Measurements from ENCODE around the gene RFX8.

DNA sequence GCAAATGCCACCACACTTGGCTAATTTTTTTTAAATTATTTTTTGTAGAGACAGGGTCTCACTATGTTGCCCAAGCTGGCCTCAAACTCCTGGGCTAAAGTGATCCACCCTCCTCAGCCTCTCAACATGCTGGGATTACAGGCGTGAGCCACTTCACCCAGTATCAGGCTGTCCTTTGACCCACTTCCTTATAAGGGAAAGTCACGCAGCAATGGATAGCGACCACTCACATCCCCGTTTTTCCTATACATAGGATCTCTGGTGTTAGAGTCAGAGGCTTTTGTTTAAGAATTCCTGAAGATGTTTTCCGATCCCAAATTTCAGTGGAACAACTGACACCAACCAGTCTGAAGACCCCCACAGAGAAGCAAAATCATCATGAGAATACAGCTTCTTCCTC lies 41.4 kb upstream of the RFX8 start:
- TF ChIP-seq, protein P1, sequence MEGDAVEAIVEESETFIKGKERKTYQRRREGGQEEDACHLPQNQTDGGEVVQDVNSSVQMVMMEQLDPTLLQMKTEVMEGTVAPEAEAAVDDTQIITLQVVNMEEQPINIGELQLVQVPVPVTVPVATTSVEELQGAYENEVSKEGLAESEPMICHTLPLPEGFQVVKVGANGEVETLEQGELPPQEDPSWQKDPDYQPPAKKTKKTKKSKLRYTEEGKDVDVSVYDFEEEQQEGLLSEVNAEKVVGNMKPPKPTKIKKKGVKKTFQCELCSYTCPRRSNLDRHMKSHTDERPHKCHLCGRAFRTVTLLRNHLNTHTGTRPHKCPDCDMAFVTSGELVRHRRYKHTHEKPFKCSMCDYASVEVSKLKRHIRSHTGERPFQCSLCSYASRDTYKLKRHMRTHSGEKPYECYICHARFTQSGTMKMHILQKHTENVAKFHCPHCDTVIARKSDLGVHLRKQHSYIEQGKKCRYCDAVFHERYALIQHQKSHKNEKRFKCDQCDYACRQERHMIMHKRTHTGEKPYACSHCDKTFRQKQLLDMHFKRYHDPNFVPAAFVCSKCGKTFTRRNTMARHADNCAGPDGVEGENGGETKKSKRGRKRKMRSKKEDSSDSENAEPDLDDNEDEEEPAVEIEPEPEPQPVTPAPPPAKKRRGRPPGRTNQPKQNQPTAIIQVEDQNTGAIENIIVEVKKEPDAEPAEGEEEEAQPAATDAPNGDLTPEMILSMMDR (IDR thresholded peaks at IDR 0.05): no peak
- TF ChIP-seq TP53 (CRISPR knock-in tag; IDR thresholded peaks at IDR 0.05): no peak
- TF ChIP-seq MAZ (IDR thresholded peaks at IDR 0.05; ENCODE audit: borderline replicate concordance, low read depth, low read length): no peak
- TF ChIP-seq CHD2 (IDR thresholded peaks at IDR 0.05; ENCODE audit: low read length, partially characterized antibody): no peak
- no peak for TF ChIP-seq ZFP36 (IDR thresholded peaks at IDR 0.05; ENCODE audit: borderline replicate concordance, partially characterized antibody)
- no peak for TF ChIP-seq POLR2A (IDR thresholded peaks at IDR 0.05; ENCODE audit: low read length)
- no peak for TF ChIP-seq ESRRA (IDR thresholded peaks at IDR 0.05; ENCODE audit: borderline replicate concordance, low read length)
- TF ChIP-seq KDM5A (IDR thresholded peaks at IDR 0.05): no peak
- TF ChIP-seq EP300 (IDR thresholded peaks at IDR 0.05): no peak
